Measurements from ENCODE around the gene MGAT4A.

The MGAT4A gene

DNA sequence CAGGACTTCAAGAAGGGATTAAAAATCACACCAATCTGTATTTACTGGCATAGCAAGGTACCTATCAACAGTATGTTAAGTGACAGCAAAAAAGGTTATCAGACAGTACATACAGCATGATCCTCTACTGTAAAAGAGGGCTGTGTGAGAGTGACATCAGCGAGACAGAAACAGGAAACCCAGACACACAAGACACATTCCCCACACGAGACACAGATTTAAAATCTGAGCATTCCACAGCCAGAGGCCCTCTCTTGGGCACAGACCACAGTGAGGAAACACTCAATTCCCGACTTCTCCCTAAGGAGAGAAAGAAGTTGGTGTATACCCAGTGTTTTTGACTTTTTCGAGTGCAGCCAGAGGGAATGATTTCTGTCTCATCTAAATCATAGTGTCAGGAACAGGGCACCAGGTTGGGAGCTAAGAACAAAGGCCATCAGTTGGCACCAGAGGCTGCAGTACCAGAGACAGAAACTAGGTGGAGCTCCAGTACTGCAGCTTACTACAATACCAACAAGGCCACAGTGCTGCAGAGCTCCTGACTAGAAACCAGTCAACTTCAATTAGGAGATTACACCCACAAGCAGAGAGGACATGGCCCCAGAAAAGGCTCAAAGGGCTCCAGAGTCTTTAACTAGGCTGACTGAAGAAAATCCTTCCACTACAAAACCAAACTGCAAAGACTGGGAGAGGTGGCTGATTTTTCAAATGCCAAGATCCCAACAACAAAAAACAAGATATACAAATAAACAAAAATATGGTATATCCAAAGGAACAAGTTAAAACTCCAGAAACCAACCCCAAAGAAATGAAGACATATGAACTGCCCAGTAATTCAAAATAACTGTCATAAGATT is 81.6 kb downstream of the MGAT4A start:
- peak; percentile 25 for DNase-seq

DNA sequence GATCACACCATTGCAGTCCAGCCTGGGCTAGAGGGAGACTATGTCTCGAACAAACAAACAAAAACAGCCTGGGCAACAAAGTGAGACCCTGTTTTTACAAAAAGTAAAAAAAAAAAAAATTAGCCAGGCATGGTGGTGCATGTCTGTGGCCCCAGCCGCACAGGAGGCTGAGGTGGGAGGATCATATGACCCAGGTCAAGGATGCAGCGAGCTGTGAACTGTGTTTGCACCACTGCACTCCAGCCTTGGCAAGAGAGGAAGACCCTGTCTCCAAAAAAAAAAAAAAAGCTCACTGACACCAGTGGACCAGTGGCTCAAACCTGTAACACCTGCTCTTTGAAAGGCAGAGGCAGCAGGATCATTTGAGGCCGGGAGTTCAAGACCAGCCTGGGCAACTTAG is 82.5 kb downstream of the MGAT4A start:
- DNase-seq = no peak

DNA sequence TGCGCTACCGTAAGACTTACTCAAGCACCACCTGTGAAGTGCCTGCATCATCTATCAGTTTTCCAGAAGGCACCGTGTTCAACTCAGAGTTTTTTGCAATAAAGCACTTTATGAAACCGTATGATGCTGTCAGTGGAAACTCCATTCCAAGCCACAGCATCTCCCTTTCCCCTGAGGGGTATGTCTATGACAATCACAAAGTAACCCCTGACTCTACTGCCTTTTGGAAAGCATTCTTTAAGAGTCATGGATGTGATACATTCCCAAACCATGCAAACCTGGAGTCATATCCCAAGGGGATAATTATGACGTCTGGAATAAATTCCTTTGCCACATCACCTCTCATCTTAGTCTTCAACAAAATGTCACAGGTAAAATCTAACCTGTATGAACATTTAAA is 83.3 kb downstream of the MGAT4A start:
- no peak for DNase-seq

DNA sequence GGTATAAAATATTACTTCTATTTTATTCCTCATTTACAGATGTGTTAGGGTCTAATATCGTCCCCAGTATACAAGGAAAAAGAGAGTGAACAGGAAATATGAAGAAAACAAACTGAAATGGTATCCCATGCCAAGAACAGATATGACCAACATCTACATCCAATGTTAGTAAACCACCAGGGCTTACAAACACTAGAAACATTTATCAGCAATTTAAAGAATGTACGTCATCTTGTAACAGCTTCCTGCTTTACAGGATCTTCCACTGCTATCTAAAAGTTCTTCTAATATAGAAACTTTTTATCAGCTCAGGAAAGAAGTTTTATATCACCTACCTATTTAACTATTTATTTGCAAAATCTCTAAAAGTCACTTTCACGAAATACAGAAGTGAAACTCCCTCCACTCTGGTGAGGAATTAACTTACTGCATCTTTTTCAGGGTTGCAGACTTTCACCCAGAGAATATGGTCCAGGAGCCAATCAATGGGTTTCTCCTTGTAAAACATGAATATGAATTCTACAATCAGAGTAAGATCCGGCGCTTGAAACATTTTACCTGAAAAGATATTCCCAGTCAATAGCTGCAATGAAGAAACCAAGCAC is 87.3 kb downstream of the MGAT4A start:
- no peak for DNase-seq

DNA sequence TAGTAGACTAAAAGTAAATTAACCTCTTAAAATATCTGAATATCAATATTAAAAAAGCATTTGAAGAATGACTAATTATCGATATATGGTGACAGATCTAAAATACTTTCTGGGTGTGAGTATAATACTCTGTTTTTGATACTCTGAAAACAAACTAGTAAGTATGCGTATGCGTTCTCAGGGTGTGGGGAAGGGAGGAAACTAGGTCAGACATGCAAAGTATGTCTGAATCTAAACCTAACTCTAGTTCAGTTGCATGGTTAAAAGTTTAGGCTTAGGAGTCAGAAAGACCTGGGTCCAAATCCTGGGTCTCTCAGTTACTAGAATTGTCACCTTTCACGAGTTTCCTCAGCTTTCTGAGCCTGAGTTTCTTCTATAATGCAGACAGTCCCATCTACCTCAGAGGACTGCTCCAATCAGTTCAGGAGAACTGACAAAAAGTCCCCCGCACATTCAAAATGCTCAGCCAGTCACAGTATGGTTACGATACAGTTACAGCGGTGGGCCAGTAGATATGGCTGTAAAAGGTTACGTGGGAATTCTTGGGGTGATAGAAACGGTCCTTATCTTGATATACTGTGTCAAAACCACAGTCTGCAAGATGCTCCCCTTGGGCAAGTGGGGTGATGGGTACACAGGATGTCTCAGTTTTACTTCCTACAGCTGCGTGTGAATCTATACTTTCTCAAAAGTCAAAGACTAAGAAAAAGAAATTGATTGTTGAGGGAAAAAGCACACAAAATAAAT is 93.4 kb downstream of the MGAT4A start:
- DNase-seq = no peak

DNA sequence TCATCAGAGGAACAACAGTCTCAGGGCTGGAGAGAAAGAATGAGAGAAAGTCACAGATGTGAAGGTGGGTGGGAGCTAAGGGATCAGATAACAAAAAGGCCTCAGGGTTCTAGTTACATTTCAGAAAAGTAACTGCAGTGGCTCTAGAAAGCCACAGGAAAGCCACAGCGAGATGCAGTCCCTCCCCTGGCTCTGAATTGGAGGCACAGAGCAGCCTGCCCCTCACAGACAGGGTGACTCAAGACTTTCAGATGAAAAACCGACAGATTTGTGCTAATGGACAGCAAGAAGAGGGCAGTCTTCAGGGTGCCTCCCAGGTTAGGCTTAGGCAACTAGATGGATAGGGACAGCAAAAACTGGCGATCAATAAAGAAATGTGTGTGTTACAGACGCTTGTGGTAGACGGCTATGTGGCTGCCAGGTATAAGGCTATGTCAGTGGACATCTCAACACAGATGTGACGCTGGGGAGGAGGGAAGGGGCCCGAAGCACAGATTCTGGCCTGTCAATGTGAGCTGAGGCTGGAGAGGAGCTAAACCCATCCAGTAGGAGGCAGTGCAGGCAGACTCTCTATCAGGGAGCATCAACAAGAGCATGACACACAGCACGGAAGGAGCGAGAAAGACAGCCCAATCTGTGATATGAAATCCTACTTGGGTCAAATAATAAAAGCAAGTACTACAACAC is 96.4 kb downstream of the MGAT4A start:
- DNase-seq = peak; percentile 15

DNA sequence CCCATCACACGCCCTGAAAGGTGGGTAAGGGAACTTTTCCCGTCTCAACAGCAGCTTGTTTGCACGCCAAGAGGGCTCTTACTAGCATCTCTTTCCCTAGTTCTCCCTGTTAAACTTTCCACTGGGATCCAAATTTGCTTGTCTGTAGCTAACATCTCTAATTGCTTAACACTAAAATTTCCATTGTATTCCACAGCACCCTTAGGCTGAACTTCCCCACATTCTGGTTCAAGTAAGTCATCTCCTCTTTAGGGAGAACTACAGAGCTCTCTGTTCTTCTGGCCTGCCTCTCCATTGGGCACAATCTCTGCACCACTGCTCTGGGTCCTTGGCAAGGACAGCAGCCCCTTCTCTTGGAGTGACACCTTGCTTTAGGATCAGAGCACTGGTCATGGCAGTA is 98.6 kb downstream of the MGAT4A start:
- DNase-seq = no peak

DNA sequence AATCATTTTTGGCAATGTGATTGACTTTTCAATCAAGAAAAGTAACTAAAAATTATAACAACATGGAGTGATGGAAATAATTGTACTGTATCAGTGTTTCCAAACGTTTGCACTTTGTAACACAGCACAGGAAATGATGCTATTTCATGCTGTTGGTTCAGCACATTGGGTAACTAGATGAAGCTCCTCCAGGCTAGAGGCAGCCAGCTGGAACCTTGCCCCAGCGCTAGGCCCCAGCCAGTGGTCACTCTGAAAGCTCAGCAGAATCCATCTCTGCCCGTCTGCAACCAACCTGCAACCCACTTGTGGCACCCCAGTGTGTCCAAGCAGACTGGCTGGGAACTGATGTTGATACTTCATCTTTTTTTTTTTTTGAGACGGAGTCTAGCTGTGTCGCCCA is 107.3 kb downstream of the MGAT4A start:
- no peak for DNase-seq

DNA sequence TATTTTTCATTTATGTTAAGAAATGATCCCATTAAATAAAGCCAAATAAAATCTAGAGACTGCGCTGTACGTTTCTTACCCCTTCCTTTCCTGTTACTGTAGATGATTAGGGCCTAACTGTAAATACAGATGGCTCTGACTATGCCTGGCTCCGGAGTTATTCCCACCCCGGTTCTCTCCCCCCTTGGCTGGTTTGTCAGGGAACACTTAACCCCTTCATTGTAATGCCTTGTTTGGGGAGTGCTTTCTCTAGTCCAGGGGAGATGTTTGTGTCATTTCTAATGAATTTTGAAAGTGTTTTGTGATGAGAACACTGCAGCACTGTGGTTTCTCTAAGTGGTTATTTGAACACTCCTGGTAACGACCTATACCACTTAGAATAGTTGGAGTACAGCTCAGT is 113.8 kb downstream of the MGAT4A start:
- no peak for DNase-seq

DNA sequence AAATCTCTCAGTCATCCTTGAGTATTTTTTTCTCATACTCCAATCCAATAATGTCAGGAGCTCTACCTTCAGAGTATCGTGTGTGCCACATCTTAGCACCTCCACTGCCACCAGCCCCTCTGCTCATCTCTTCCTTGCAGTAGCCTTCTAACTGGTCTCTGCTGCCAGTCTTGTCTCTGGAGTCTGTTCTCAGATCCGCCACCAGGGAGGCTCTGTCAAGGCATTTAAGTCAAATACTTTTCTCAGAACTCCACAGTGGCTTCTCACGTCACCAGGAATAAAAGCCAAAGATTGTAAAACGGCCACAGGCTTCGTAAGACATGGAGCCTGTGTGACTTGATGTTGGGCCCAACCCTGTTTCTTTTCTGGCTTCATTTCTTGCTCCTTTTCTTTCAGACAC is 115.5 kb downstream of the MGAT4A start:
- no peak for DNase-seq

DNA sequence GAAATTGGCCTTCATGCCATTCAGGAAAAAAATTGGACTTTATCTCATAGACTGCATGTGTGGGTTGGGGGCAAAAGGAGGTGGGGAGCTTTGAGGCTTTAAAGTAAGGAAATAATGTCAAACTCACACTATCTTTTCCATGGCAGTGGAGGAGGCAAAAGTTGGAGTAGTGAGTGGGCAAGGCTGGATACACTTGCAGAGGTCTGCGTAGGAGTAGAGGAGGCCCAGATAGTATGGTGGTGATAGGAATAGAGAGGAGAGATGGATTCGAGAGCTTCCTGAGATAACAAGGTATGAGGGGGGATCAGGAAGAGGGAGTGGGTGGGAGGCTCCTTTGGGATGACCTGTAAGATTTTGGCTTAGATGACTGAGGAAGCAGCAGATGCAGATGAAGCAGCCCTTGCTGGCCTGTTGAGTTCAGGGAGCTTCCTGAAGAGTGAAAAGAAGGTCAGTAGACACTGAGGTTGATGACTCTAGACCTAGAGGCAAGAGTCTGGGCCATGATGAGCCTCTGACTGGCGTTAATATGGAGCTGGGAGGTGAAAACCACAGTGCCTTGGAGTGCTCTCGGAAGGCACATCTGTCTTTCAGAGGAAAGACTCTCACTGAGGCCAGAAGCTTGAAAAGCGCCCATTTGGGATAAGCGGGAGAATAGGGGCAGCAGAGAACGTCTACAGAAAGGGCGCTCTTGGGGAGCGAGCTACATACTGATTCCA is 116.8 kb downstream of the MGAT4A start:
- DNase-seq = no peak

DNA sequence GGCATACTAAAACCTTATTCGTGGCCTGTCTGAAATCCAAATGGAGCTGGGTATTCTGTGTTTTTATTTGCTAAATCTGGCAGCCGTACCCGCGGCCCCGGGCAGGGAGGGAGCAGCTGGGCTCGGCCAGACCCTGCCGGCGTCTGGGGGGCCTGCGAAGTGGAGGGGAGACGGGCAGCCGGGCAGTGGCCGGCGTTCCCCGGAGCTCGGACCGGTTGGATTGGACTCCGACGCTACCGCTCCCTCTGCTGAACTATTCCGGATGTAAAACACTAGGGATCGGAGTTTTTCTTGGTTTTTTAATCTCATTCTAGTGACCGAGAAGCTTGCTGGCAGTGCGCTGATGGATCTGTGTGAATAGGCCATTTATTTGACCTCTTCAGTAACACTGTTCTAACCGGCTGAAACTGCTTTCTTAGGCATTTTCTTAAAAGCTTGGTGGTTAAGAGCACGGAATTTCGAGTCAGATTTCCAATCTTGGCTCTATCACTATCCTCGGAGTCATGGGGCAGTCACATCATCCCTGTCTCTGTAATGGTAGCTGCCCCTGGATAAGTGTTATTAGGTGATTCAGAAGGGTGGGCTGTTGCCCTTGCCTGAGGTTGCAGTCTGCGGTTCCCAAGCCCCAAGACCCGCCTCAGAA is 121.8 kb downstream of the MGAT4A start:
- DNase-seq = no peak

DNA sequence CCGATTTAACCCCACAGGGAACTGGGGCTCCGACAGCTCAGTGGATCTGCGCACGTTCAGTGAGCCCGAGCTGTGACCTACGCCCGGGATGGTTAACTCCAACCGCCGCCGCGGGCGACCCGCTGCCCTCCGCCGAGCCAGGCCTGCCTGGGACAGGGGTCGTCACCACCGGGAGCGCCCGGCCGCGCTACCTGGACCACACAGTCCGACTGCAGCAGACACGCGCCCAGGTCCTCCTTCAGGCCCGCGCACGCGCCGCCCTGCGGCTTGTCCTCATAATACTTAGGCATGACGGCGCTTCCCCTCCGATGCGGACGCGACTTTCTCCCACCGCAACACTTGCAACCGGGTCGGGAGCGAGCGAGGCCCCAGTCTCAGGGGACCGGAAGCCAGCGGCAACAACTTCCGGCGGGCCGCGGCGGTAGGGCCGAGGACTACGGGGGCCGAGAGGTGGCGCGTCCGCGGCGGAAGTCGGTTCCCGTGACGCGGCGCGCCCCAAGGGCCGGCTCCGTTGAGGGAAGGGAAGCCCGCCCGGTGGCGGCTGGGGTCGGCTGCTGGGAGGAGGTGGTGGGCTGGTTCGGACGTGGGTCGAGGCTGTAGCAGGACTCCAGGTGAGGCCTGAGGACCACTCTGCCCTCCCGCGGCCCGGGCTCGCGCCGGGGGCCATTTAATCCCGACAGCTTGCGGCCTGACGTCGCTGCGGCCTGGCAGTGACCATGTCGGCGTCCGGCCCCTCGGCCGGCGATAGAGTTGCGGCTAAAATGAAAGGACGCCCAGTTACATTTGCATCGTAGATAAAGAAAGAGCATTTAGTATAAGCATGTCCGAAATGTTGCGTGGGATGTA is 122.6 kb downstream of the MGAT4A start, which contains the start of the genes COA5 and UNC50:
Gene COA5, minus strand, starts transcription at position 397 of the 846 bp plus-strand sequence. Its CDS starts 107 bp downstream, at position 290.
Gene UNC50, plus strand, starts transcription at position 474 of the 846 bp plus-strand sequence. CDS start 1,171 bp downstream, outside the sequence.
- DNase-seq = peak; percentile 81

DNA sequence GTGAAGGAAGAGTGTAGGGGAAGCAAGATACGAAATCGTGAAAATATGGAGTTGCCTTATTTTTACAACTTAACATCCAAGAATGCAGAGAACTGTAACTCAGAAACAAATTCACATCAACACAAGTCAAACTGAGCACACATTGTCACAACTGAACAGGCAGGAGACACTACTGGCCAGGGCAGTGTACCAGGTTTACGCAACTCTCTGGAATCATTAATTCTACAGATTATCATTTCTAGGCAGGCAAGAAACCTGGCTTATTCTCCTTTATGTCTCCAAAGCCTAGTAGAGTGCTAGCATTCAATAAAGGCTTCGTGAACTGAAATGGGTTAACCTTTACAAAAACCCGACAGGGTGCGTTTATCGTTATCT is 123.2 kb downstream of the MGAT4A start:
- no peak for DNase-seq

DNA sequence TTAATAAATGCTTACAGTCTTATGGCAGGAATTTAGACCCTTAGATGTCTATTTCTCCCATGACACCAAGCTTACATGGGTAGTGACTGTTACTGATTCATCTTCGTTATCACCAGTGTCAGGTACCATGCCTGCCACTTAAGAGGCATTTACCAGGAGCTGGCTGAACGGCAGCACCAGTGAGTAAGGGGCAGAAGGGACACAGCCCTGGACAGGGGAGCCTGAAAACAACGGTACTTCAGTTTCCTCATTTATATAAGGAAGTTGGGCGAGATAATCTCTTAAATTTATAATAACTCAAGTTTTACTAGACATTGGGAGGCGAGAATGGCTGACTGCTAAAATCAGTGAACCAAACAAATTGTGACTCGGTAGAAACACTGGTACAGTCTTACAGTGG is 123.8 kb downstream of the MGAT4A start:
- DNase-seq = no peak

DNA sequence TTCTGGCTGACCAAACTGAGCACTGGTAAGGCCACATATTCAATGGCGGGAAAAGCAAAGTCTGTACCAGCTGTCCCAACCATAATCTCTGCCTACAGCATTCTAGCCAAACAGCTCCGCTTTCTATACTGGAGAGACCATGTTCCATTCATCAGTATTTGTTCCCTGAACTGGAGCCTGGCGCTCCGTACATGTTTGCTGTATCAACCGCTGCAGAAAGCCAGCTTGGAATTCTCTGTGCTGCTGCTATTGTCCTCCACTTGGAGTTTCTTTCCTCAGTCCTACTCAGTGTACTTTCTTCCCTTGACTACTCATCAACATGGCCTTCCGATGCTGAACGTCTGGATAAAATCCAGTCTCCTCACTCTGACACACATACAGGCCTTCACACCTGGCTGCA is 124.5 kb downstream of the MGAT4A start:
- DNase-seq = no peak

DNA sequence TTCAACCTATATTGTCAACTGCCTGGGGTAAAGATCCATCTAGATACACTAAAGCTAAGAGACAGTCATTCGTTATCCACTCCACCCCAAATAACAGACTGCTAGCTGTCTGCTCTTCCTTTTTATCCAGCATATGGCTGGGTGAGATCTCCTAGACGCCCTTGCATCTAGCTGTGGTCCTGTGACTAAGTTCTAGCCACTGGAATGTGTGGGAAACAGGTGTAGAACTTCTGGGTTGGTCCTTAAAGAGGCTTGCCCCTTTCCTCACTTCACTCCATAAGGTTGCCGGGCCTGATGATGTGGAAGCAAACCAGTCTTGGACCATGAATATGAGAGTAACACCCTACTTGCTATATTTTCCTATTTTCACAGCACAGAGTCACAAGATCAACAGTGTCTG is 125.9 kb downstream of the MGAT4A start:
- no peak for DNase-seq

DNA sequence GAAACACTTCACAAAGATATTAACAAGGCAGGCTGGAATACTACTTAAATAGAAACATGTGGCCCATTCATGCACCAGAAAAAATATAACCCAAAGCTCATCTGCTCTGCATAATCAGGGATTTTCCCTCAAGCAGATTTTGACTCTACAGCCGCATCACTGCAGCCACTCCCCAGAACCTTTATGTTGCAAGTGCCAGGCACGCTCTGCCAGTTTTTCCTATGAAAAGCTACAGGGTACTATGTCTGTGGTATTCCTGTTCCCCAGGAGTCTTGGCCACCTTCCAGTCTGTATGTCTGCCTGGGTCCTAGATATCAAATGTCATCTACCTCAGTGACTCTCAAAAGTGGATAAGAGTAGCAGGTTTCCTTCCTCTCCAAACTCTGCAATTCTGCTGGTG is 126.4 kb downstream of the MGAT4A start:
- no peak for DNase-seq

DNA sequence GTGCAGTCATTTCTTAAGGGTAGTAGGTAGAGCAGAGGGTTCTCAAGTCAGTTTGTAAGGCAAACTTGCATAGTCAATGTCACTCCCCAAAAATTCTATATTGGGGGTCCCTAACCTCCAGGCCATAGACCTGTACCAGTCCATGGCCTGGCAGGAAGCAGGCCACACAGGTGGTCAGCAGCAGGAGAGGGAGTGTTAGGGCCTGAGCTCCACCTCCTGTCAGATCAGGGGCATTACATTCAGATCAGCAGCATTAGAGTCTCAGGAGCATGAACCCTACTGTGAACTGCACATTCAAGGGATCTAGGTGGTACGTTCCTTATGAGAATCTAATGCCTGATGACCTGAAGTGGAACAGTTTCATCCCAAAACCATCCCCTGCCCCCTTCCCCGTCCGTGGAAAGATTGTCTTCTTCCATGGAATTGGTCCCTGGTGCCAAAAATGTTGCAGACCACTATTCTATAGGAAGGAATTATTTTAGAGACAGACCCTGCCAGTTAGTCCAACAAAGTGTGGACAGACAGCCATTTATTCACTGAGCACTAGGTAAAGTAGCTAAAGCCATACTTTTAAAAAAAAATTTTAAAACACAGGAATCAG is 129.3 kb downstream of the MGAT4A start:
- DNase-seq = no peak

DNA sequence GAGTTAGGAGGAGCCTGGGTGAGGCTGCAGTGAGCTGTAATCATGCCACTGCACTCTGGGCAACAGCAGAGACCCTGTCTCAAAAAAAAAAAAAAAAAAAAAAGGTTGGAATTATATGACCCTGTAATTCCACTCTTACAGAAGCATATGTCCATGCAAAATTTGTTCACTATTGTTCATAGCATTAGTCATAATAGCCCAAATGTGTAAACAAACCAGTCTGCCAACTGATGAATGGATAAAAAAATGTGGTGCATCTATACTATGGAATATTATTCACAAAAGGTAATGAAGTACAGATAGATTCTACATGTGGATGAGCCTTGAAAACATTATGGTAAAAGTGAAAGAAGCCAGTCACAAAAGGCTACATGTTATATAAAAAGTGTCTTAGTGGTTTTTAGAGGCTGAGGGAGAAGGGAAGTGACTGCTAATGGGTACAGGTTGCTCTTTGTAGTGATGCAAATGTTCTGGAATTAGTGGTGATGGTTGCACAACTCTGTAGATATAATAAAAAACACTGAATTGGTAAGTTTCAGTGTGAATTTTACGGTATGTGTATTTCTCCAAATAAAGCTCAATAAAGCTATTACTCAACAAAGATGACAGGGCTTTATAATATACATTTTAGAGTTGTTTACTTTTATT is 132.0 kb downstream of the MGAT4A start:
- no peak for DNase-seq
